ENCODE results near the gene MID1. TPM values are rescaled to one million over a fixed set of nuclear protein-coding genes. Genes with fewer than 3 reads are reported as not detected.
A peak's percentile ranks its signal among the peaks of the same experiment; 100 is the strongest.

Gene MID1
- total and polyA plus RNA-seq, 9 donors = 17.5 to 28.9 (median 21.2) TPM

DNA sequence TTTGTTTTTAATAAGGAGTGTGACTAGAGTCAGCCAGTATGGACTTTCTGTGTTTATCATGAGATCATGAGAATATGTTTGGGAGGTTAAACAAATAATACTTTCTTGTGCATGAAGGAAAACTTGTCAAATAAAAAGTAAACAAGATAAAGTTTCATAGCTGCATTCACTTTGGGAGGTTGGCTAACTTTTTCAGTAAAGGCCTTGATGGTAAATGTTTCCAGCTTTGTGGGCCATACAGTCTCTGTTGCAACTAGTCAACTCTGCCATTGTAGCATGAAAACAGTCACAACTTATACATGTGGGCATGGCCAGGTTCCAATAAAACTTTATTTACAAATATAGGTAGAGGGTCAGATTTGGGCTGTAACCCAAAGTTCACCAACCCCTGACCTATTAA, 150.4 kb downstream of the MID1 start:
- no peak for DNase-seq
- Histone ChIP-seq H3K9me3 (replicated peaks; ENCODE audit: control insufficient read depth, low read depth, low read length) (no peaks in the 10 kb centered on the region), H3K36me3 (ENCODE audit: control insufficient read depth, insufficient read depth, low read length) (no peaks in the 10 kb centered on the region), H3K4me1 (ENCODE audit: control insufficient read depth, insufficient read depth, low read length) (no peaks in the 10 kb centered on the region), H3K4me3 (ENCODE audit: low read length) (no peak overlapping the region), H3K27ac (ENCODE audit: low read length) (no peak overlapping the region), H3K27me3 (ENCODE audit: control insufficient read depth, insufficient read depth, low read length) (no peaks in the 10 kb centered on the region)

DNA sequence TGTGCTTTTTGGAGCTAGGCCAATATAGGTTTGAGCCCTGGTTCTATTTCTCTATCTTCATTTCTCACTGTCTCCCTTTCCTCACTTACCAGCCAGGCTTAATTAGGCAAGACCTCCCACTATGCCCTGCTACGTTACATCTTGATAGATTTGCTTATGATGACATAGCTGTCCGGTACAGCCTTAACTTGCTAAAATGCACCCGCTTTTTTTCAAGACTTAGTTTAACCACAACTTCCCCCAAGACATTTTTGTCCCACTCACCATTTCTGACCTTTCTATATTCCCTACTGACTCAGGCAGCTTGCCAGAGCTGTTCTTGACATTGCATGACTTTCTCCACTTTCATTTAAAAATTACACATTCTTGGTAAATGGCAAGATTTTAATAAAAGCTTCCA, 152.6 kb downstream of the MID1 start:
- WGBS (ENCODE audit: insufficient coverage) = 81% methylated on average over 3 of the region's 3 CpGs
- Histone ChIP-seq H3K27ac (ENCODE audit: low read length) (no peak overlapping the region), H3K27me3 (ENCODE audit: control insufficient read depth, insufficient read depth, low read length) (peaks cover 3% of the 10 kb centered on the region), H3K9me3 (replicated peaks; ENCODE audit: control insufficient read depth, low read depth, low read length) (no peaks in the 10 kb centered on the region), H3K36me3 (ENCODE audit: control insufficient read depth, insufficient read depth, low read length) (no peaks in the 10 kb centered on the region), H3K4me3 (ENCODE audit: low read length) (no peak overlapping the region), H3K4me1 (ENCODE audit: control insufficient read depth, insufficient read depth, low read length) (no peaks in the 10 kb centered on the region)
- DNase-seq = no peak

DNA sequence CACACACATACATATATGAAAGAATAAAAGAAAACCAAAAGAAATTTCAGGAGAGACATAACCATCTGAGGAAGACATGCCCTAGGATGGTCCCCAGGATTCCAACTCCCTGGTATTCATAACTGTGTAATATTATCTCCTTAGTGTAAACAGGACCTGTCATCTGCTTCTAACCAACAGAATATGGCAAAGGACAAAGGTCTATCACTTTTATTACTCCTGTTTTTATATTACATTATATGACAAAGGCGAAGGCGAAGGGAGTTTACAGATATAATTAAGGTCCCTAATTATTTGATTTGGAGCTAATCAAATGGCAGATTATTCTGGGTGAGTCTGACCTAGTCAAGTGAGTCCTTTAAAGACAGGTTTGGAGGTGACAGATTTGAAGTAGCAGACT, 155.1 kb downstream of the MID1 start:
- DNase-seq = no peak
- WGBS (ENCODE audit: insufficient coverage) = no CpG with 5 or more reads among the region's 2 CpGs
- no peak overlapping the region for H3K4me3 ChIP-seq (ENCODE audit: low read length)
- no peak overlapping the region for H3K27ac ChIP-seq (ENCODE audit: low read length)
- H3K27me3 ChIP-seq (ENCODE audit: control insufficient read depth, insufficient read depth, low read length) = peaks cover 4% of the 10 kb centered on the region
- H3K4me1 ChIP-seq (ENCODE audit: control insufficient read depth, insufficient read depth, low read length) = no peaks in the 10 kb centered on the region
- H3K9me3 ChIP-seq (replicated peaks; ENCODE audit: control insufficient read depth, low read depth, low read length) = no peaks in the 10 kb centered on the region
- no peaks in the 10 kb centered on the region for H3K36me3 ChIP-seq (ENCODE audit: control insufficient read depth, insufficient read depth, low read length)

DNA sequence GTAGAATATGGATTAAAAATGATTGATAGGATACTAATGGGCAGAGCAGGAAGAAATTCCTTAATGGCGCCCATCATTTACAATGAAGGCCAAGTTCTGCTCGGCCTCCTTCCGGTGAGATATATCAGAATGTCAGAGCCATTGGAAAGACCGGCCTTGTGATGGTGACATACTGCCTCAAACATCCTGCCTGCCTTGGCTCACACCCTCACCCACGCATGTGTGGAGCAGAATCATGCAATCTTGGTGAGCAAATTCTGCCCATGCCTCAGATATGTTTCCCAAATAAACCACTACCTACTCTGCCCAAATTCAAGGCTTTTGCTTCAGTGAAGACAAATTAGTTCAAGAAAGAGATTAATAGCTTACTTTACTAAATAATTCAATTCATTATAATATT, 163.3 kb downstream of the MID1 start:
- WGBS (ENCODE audit: insufficient coverage) = 95% methylated on average over 4 of the region's 5 CpGs
- H3K4me1 ChIP-seq (ENCODE audit: control insufficient read depth, insufficient read depth, low read length) = no peaks in the 10 kb centered on the region

DNA sequence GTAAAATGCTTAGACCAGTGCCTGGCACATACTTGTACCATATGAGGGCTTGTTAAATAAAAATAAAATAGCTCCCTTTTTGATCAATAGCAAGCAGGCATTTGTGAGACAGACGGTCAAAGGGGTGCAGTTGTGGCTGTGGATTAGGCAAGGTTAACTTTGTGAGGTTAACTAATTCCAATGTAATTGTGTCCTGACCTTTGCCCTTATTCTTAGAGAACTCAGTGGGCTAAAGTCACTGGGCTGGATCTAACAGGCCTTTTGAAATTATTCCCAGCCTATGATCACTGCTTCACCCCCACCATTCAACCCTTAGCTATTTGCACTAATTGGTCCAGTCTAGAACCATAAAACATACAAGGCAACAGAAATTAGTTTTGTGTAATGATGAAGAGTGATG, 166.4 kb downstream of the MID1 start:
- H3K4me3 ChIP-seq (ENCODE audit: low read length) = no peak overlapping the region
- peaks cover 2% of the 10 kb centered on the region for H3K9me3 ChIP-seq (replicated peaks; ENCODE audit: control insufficient read depth, low read depth, low read length)
- no peak for DNase-seq
- no CpG with 5 or more reads among the region's 1 CpG for WGBS (ENCODE audit: insufficient coverage)
- H3K4me1 ChIP-seq (ENCODE audit: control insufficient read depth, insufficient read depth, low read length) = no peaks in the 10 kb centered on the region
- peaks cover 11% of the 10 kb centered on the region for H3K27me3 ChIP-seq (ENCODE audit: control insufficient read depth, insufficient read depth, low read length)
- no peak overlapping the region for H3K27ac ChIP-seq (ENCODE audit: low read length)
- H3K36me3 ChIP-seq (ENCODE audit: control insufficient read depth, insufficient read depth, low read length) = peaks cover 24% of the 10 kb centered on the region

More for the DNA sequence above, 163.3 kb downstream of the MID1 start:
- H3K9me3 ChIP-seq (replicated peaks; ENCODE audit: control insufficient read depth, low read depth, low read length) = peaks cover 2% of the 10 kb centered on the region
- DNase-seq = no peak
- no peak overlapping the region for H3K4me3 ChIP-seq (ENCODE audit: low read length)
- peaks cover 19% of the 10 kb centered on the region for H3K36me3 ChIP-seq (ENCODE audit: control insufficient read depth, insufficient read depth, low read length)
- no peak overlapping the region for H3K27ac ChIP-seq (ENCODE audit: low read length)
- H3K27me3 ChIP-seq (ENCODE audit: control insufficient read depth, insufficient read depth, low read length) = peaks cover 9% of the 10 kb centered on the region

DNA sequence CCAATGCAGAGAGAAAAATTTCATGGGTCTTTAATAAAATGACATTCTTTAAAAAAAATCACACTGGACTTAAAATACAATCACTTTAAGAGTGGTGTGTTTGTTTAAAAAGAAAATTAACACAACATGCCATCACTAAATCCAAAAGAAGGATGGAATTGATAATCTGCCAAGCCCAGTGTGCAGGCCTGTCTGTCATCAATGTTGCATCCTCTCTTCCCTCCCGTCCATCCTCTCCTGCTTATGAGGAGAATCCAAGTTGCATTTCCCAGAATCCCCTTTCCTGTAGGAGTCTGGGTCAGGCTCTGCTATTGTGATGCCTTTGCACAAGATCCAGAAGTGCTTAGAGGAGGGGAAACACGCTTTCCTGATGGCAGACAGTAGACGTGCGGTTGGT, 169.4 kb downstream of the MID1 start:
- Histone ChIP-seq H3K36me3 (ENCODE audit: control insufficient read depth, insufficient read depth, low read length) (peaks cover 18% of the 10 kb centered on the region), H3K4me1 (ENCODE audit: control insufficient read depth, insufficient read depth, low read length) (no peaks in the 10 kb centered on the region), H3K27me3 (ENCODE audit: control insufficient read depth, insufficient read depth, low read length) (peaks cover 5% of the 10 kb centered on the region), H3K4me3 (ENCODE audit: low read length) (no peak overlapping the region), H3K9me3 (replicated peaks; ENCODE audit: control insufficient read depth, low read depth, low read length) (peaks cover 2% of the 10 kb centered on the region), H3K27ac (ENCODE audit: low read length) (no peak overlapping the region)
- no peak for DNase-seq
- WGBS (ENCODE audit: insufficient coverage) = 71% methylated on average over 3 of the region's 4 CpGs

DNA sequence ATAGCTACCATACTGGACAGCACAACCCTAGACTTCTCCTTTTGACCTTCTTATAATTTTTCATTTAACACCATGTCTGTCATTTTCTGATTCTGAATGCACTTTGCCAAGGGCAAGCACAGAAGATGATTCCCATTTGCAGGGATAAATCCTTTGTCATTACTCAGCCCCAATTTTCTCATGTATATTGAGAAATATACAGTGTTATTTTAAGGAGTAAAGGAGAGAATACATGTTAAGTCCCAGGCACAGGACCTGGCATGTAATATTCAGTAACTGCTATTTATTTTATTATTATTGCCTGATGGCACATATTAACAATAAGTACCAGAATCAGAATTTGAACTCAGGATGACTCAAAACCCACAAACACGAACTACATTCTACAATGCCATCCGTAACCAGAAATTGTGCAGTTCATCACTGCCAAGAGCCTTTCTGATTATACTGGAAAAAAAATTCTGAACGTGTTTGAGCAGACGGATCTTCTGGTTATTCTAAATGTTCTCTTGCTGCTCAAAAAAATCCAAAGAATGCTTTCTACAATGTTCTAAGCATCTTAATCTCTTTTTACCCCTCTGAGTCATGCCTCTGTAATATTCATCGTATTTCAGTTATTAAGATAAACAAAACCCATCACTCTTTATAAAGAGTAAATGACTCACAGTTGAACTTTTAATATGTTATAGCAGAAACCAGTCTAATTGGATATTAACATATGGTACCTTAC, 170.0 kb downstream of the MID1 start:
- Histone ChIP-seq H3K9me3 (replicated peaks; ENCODE audit: control insufficient read depth, low read depth, low read length) (peaks cover 2% of the 10 kb centered on the region), H3K27ac (ENCODE audit: low read length) (no peak overlapping the region), H3K4me1 (ENCODE audit: control insufficient read depth, insufficient read depth, low read length) (no peaks in the 10 kb centered on the region), H3K4me3 (ENCODE audit: low read length) (no peak overlapping the region), H3K27me3 (ENCODE audit: control insufficient read depth, insufficient read depth, low read length) (peaks cover 5% of the 10 kb centered on the region), H3K36me3 (ENCODE audit: control insufficient read depth, insufficient read depth, low read length) (peaks cover 16% of the 10 kb centered on the region)
- 82% methylated on average over 2 of the region's 5 CpGs for whole genome bisulfite sequencing (ENCODE audit: insufficient coverage)
- DNase-seq = no peak

DNA sequence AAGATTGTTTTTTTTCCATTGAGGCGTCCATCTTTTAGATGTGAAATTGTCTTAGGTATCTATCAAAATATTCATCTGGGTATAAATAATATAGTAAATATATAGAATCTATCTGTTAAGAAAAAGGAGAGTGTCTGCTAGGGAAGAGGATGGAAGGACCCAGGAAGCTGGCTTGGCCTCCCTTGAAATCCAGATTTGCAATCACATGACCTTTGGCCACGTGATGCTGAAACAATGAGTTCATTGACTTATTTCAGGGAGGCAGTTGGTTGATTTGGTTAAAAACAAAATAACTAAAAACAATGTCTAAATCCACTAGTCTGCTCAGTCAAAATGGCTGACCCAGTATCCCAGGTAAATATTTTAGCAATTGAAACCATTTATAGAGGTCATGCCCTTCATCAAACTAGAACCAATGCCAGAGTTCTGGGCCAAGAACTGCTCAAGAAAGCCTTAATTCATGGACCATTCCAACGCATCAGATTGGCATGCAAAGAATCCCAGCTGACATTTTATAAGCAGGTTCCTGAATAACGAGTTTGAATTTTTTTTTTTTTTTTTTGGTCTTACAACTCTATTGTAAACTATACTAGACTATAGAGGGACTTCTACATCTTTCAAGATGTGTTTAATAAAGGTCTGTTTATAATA, 172.7 kb downstream of the MID1 start:
- 17% methylated on average over 1 of the region's 4 CpGs for WGBS (ENCODE audit: insufficient coverage)
- Histone ChIP-seq H3K27me3 (ENCODE audit: control insufficient read depth, insufficient read depth, low read length) (peaks cover 7% of the 10 kb centered on the region), H3K27ac (ENCODE audit: low read length) (no peak overlapping the region), H3K4me3 (ENCODE audit: low read length) (no peak overlapping the region), H3K9me3 (replicated peaks; ENCODE audit: control insufficient read depth, low read depth, low read length) (no peaks in the 10 kb centered on the region), H3K4me1 (ENCODE audit: control insufficient read depth, insufficient read depth, low read length) (no peaks in the 10 kb centered on the region), H3K36me3 (ENCODE audit: control insufficient read depth, insufficient read depth, low read length) (peaks cover 6% of the 10 kb centered on the region)
- DNase-seq = peak; percentile 16

DNA sequence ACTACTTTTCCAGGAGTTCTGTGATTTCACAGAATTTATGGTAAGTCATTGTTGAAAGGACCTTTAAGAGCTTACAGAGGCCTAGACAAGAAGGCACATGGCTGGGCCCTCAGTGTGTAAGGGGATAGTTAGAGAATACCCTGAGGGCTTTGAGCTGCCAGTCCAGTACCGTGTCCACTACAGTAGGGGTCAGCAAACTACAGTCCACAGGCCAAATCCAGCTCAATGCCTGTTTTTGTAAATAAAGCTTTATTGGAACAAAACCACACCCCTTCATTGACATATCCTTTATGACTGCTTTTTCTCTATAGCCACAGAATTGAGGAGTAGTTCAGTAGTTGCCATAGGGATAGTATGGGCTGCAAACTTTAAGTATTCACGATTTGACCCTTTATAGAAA, 176.2 kb downstream of the MID1 start:
- Histone ChIP-seq H3K27me3 (ENCODE audit: control insufficient read depth, insufficient read depth, low read length) (peaks cover 3% of the 10 kb centered on the region), H3K4me3 (ENCODE audit: low read length) (no peak overlapping the region), H3K36me3 (ENCODE audit: control insufficient read depth, insufficient read depth, low read length) (peaks cover 2% of the 10 kb centered on the region), H3K27ac (ENCODE audit: low read length) (no peak overlapping the region), H3K9me3 (replicated peaks; ENCODE audit: control insufficient read depth, low read depth, low read length) (no peaks in the 10 kb centered on the region), H3K4me1 (ENCODE audit: control insufficient read depth, insufficient read depth, low read length) (no peaks in the 10 kb centered on the region)
- WGBS (ENCODE audit: insufficient coverage) = no CpG with 5 or more reads among the region's 2 CpGs
- no peak for DNase-seq

DNA sequence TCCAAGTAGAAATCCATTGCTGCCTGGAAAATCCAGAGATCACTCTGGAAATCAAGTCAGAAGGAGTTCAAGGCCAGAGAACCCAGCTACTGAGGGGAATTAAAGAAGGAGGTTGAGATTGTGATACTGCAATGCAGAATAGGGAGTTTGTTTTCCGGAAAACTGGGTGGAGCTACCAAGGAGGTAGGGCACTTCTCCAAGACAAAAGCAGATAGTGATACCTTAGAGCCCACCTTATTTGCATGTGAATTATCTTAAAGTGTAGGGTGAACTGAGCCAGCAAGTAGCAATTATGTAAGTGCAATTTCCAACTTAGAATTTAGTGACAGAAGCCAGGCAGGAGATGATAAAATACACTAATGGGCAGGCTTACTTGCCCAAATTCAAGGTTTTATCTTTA, 178.9 kb downstream of the MID1 start:
- H3K9me3 ChIP-seq (replicated peaks; ENCODE audit: control insufficient read depth, low read depth, low read length) = no peaks in the 10 kb centered on the region
- H3K4me1 ChIP-seq (ENCODE audit: control insufficient read depth, insufficient read depth, low read length) = no peaks in the 10 kb centered on the region
- peaks cover 2% of the 10 kb centered on the region for H3K27me3 ChIP-seq (ENCODE audit: control insufficient read depth, insufficient read depth, low read length)
- 40% methylated on average over 1 of the region's 1 CpG for WGBS (ENCODE audit: insufficient coverage)
- H3K27ac ChIP-seq (ENCODE audit: low read length) = no peak overlapping the region
- no peaks in the 10 kb centered on the region for H3K36me3 ChIP-seq (ENCODE audit: control insufficient read depth, insufficient read depth, low read length)
- DNase-seq = no peak
- H3K4me3 ChIP-seq (ENCODE audit: low read length) = no peak overlapping the region
